HG03439 (cell line): ENCODE results near the gene RNF150.

Source experiments
- ATAC-seq: cut with Tn5 transposase; IDR thresholded peaks from one replicate; pipeline ENCODE4 v1.9.1; 2021; ENCODE audit warnings: mild to moderate bottlenecking, moderate library complexity; ENCODE audit not compliant: unreplicated experiment

RNF150 gene

DNA sequence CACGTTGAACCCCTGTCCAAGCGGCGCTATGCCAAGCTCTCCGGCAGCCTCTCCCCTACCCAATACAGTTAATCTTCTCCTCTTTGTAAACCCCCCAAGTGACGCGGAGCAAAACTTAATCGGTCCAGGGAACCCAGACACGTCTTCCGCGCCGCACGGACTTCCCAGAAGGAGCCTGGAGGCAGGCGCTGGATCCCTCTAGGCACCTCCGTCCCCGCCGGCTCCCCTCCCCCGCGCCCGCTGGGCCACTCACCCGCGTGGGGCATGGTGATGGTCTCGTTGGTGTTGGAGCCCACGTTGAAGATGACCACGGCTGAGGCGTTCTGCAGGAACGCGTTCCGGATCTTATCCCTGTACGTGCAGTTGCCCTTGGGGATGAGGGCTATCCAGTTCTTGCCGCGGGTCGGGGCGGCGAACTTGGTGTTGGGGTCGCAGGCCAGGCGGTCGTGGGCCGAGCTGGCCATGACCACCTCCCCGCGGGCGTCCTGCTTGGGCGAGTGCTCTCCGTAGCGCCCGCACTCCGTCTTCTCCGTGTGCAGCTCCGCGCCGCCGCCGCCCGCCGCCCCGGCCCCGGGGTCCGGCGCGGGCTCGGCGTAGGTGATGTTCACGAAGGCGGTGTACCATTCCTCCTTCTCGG is 1.1 kb downstream of the RNF150 start:
- ATAC-seq = no peak

GRCh38 chr4:141131723-141132071 is 1.6 kb downstream of the RNF150 start:
- ATAC-seq = no peak

DNA sequence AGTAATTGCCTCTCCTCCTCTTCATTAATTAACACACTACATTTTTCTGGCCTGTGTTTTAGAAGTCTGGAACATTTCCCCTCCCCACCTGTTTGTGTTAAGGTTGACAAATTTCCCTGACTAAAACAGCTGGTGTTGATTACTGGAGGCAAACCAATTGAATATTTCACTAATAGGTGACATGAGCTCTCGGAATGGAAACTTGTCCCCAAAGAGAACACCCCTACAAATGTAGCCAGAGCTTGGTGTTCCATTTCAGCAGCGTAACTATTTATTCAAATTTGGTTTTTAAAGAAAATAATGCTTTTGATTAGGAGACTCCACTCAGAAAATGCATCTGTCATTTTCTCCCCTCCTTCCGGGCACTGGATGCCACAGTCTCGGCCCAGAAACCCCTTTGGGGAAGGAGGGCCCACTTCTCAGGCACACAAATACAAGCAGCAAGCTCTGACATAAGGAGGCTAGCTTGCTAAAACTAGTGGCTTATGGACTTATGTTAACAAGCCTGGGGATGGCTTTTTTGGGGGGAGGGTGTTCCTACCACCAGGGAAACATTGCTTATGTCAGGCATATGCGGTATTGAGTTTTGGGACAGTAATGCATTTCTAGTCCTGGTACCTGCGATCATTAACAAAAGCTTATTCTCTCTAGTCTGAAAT is 2.2 kb downstream of the RNF150 start:
- ATAC-seq = no peak

- ATAC-seq = no peak
Observed at GRCh38 chr4:141127884-141128283, 5.4 kb downstream of the RNF150 start.

GRCh38 chr4:141126769-141127168 is 6.5 kb downstream of the RNF150 start:
- ATAC-seq = no peak

DNA sequence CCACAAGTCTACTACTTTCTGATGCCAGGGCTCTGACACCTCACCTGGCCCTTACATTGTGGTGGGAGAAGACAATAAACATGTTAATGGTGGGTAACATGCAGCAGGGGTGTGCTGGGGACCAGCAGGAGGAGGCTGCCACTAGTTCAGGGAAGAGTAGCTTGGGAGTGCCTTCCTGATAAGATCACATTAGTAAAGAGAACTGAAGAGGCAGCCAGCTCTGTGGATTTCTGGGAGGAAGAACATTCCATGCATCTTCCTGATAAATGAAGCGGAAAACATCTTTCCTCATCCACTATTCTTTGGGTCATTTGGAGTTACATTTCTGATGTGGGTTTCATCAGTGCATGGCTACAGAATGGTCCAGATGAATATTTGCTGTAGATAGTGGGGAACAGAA is 9.0 kb downstream of the RNF150 start:
- ATAC-seq = no peak

DNA sequence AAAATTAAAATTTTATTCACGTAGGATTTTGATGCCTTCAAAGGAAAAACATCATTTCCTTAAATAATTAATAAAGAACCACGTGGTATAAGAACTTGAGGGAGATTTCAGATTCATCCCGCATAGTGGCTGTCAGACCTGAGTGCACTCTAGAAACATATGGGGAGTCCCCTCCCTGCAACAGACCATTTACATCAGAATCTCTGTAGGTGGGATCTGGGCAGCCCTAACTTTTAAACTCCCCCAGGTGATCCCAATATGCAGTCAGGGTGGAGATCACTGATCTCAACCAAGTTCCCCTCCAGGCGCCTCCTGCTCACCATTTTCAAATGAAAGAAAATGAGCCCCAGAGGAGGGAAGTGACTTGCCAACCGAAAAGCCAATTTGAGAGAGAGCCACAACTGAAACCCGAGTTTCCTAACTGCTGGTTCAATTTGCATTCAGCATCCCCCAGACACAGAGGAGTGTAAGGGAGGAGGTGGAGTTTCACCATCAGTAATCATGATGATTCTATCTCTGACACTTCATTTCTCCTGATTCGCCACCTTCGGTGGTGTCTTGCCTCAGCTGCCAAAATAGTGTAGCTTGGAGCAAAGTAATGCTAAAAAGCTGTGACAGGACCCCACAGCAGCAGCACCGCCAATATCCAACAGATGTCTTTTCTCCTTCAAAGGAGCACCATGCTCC is 11.4 kb downstream of the RNF150 start:
- ATAC-seq = no peak

DNA sequence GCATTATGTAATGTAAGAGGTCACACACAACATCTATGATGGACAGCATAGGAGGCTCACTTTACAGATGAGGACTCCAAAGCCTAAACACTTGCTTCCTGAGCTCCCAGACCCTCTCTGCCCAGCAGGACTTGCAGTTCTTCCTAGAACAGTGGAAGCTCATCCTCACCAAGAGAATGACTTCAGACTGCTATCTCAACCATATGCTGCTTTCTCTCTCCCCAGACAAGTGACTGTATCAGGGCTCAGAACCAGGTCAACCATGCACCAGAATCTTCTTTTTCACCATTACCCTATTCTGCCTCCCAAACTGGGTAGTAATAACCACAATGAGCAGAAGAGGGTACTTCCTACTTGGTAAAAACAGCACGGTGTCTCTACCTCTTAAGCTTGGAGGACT is 12.2 kb downstream of the RNF150 start:
- ATAC-seq = no peak

- ATAC-seq = no peak
Observed at GRCh38 chr4:141120036-141120593, 13.2 kb downstream of the RNF150 start.

DNA sequence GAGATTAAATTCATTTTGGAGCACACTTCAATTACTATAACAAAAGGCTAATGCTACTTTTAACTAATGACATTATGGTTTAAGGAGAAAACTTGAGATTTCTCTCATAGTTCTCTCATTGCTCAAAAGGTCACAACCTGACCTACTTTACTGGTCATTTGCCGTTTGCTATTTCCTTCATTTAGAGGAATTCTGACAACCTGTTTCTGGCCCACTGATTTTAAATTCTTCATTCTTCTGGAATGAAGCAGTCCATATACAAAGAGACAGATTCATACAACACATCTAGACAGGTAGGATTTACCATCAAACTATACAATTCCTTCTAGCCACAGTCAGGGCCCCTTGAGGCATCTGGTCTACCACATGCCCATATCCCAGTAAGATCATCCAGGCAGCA is 14.2 kb downstream of the RNF150 start:
- ATAC-seq = no peak

GRCh38 chr4:141118381-141118780 is 14.9 kb downstream of the RNF150 start:
- ATAC-seq = no peak

DNA sequence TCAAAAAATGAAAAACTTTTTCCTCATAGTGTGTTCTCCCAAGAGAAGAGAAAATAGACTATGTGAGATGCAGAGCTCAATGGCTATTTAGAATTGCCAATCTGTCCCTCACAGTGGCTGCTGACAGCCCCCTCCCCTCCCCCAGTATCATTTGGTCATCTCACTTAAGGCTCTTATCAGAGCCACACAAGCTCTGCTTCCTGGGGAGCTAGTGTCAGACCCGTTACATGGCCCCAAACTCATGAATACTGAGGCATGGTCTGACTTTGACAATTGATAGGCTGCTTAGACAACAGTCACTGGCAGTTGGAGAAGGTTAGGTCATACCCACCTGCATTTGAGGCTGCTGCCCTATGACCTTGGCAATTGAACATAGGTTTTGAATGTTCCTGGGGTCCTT is 15.3 kb downstream of the RNF150 start:
- ATAC-seq = no peak

DNA sequence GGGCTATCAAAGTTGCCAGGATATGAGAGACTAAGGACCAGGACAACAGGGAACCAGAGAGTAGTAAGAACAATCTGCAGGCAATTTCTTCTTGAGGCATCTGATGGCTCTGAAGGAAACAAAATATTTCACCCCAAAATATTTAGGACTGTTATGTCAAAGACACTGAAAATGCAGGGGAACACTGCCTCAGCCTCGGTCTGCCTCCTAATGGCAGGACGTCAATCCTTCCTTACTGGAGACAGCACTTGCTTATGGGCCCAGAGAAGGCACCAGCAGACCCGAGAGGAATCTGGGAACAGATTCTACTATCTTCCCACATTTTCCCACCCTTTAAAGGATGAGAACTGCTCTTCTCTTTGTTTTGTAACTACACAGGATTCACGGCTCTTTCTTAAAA is 23.3 kb downstream of the RNF150 start:
- ATAC-seq = no peak

GRCh38 chr4:141107927-141108326 is 25.3 kb downstream of the RNF150 start:
- no peak for ATAC-seq

DNA sequence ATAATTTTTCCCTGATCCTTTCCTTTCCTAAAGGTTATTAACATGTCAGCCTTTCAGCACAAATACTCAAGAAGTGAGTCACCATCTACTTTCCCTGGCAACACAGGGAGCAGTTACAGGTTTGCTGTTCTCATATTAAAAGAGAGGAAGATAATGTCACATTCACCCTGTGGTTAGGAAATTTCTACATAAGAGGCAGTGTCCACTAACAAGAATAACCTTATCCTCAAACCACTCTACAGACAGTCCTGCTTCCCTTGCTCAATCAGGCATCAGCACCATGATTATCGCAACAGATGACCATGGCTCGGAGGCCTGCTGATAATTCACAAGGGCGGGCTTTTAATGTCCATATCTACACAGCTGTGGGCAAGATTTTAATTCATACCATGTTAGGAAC is 30.9 kb downstream of the RNF150 start:
- ATAC-seq = no peak

- no peak for ATAC-seq
Observed at GRCh38 chr4:141101511-141101910, 31.8 kb downstream of the RNF150 start.

- no peak for ATAC-seq
Observed at GRCh38 chr4:141099326-141099725, 33.9 kb downstream of the RNF150 start.

DNA sequence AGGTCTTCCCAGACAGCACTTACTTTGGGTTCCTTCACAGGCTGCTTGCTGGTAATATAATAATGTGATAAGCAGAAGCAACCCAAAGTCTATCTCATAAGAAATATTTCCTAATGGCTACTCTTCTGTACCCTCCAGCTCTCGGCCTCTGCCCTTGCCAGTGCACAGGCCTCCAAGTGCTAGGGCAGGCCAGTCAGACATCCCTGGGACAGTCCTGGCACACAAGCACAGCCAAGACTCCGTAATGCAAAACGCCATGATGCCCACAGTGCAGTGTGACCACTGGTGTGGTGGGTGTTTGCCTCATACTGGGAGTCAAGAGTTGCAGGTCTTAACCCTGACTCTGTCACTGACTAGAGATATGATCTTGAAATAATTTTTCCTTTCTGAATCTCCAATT is 35.1 kb downstream of the RNF150 start:
- ATAC-seq = no peak

GRCh38 chr4:141090473-141090872 is 42.8 kb downstream of the RNF150 start:
- ATAC-seq = no peak

- no peak for ATAC-seq
Observed at GRCh38 chr4:141081921-141082395, 51.3 kb downstream of the RNF150 start.

DNA sequence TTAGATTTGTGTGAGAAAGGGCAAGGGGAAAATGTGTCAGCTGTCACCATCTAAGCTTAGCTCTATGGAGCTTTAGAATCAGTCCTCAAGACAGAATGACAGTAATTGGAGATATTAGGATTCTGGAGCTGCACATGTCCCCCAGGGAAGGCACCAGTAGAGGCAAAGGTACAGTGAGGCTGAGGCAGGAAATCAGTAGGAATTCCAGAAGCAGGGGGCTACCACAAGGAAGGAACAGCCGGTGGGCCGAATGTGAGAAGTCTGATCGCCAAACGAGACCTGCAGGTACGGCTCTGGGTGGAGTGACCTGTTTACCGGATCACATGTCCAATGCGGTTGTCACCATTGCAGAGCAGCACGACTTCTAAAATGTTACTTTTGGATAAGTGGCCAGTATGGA is 52.6 kb downstream of the RNF150 start:
- no peak for ATAC-seq

GRCh38 chr4:141079393-141079930 is 53.8 kb downstream of the RNF150 start:
- no peak for ATAC-seq
